Measurements from ENCODE around the gene AKAP10.
"Not testable (repeated sequence)": the region's sequence is repeated elsewhere in the genome, so short reads cannot be mapped to it uniquely, and the experiment has no call there.

AKAP10 gene

DNA sequence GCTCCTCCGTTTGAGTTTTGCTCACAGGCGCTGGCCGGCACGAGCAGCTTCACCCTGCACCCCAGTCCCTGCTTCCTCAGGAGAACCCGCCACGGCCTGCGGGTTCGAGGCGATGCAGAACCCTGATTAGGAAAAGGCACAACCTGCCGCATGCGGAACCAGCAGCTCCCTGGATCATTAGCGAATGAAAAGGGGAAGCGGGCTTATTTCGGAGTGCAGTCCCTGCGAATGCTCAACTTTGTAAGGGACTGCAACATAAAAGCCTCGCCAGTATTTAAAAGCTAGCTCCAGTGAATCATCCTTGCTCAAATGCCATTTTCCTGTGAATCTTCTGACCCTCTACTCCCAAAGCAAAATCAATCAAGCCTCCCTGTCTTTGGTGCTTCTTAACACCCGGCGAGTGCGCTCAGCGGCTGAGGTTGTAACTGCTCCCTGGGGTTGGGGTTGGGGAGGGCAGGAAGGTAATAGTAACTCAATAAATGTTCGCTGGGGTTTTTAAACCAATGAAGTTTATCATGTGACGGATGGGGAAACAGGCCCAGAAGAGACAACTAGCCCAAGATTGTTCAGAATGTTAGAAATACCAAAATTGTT lies 678 bp upstream of the AKAP10 start:
- TF ChIP-seq, protein P1, sequence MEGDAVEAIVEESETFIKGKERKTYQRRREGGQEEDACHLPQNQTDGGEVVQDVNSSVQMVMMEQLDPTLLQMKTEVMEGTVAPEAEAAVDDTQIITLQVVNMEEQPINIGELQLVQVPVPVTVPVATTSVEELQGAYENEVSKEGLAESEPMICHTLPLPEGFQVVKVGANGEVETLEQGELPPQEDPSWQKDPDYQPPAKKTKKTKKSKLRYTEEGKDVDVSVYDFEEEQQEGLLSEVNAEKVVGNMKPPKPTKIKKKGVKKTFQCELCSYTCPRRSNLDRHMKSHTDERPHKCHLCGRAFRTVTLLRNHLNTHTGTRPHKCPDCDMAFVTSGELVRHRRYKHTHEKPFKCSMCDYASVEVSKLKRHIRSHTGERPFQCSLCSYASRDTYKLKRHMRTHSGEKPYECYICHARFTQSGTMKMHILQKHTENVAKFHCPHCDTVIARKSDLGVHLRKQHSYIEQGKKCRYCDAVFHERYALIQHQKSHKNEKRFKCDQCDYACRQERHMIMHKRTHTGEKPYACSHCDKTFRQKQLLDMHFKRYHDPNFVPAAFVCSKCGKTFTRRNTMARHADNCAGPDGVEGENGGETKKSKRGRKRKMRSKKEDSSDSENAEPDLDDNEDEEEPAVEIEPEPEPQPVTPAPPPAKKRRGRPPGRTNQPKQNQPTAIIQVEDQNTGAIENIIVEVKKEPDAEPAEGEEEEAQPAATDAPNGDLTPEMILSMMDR (IDR thresholded peaks at IDR 0.05; ENCODE audit: control insufficient read depth, extremely low read depth, insufficient read depth) = no peak
- no peak for DNase-seq (ENCODE audit: low read depth)
- peak overlapping the region; percentile 97 for H3K4me3 ChIP-seq (ENCODE audit: low read depth, low read length)

DNA sequence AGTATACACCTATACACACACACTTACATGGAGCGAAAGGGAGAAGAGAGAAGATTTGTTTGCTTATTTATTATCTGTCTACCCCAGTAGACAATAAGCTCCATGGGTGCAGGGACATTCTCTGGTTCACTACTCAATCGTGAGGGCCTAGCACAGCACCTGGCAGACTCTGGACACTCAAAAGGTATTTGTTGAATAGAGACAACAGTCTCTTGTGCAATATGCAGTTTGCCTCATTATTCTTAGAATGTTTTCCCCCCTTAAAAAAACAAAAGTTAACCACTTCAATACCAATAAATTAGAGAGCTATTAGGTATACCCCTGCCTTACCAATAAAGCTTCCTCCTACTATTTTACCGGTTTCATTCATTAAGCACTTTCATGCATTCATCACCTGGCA lies 2.0 kb downstream of the AKAP10 start:
- TF ChIP-seq, protein P1 (IDR thresholded peaks at IDR 0.05; ENCODE audit: control insufficient read depth, extremely low read depth, insufficient read depth) = no peak
- no peak overlapping the region for H3K4me3 ChIP-seq (ENCODE audit: low read depth, low read length)
- no peak for DNase-seq (ENCODE audit: low read depth)

DNA sequence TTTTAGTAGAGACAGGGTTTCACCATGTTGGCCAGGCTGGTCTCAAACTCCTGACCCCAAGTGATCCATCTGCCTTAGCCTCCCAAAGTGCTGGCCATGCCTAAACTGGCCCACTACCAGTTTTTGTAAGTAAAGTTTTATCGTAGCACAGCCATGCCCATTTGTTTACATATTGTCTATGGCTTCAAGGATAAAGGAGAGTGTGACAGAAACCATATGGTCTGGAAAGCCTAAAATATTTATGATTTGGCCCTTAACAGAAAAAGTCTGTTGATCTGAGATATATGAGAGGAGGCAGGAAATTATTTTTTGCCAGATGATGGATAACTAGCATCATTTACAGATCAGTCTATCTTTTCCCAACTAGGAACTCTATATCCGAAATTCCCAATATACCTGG lies 4.5 kb downstream of the AKAP10 start:
- no peak overlapping the region for H3K4me3 ChIP-seq (ENCODE audit: low read depth, low read length)

DNA sequence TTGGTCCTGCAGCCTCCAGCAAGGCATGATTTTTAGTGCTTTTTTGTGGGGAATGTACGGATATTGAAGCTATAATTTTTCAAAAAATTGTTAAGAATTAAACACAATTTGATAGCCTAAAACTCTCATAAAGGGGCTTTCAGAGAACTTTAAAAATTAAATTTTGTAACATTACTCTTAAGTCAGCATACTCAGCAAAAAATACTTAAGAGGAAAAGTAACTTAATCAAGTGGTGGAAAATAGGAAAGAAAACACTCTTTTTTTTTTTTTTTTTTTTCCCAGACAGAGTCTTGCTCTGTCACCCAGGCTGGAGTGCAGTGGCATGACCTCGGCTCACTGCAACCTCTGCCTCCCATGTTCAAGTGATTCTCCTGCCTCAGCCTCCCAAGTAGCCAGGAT lies 14.7 kb downstream of the AKAP10 start:
- not testable (repeated sequence) for DNase-seq (ENCODE audit: low read depth); H3K4me3 ChIP-seq (ENCODE audit: low read depth, low read length)

More for the DNA sequence above, 4.5 kb downstream of the AKAP10 start:
- TF ChIP-seq, protein P1 (IDR thresholded peaks at IDR 0.05; ENCODE audit: control insufficient read depth, extremely low read depth, insufficient read depth) = no peak
- DNase-seq (ENCODE audit: low read depth) = no peak

DNA sequence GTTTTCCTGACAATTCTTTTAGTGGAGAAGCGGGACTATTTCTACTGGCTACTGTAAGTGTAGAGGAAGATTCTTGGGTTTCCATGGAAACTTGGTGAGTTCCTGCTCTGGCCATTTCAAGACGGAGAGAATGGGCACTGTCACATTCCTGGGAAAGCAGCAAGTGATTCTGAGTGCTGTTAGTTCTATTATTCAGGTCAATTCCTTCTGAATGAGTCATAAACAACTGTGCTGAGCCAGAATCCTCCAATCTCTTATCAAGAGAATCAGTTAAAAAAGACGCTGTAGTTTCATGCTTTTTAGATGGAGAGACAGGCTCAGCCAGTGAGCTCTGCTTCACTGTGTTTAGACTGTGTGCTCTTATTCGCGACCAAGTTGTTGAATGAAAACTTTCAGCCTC lies 19.6 kb downstream of the AKAP10 start:
- TF ChIP-seq, protein P1 (IDR thresholded peaks at IDR 0.05; ENCODE audit: control insufficient read depth, extremely low read depth, insufficient read depth) = no peak
- DNase-seq (ENCODE audit: low read depth) = no peak

DNA sequence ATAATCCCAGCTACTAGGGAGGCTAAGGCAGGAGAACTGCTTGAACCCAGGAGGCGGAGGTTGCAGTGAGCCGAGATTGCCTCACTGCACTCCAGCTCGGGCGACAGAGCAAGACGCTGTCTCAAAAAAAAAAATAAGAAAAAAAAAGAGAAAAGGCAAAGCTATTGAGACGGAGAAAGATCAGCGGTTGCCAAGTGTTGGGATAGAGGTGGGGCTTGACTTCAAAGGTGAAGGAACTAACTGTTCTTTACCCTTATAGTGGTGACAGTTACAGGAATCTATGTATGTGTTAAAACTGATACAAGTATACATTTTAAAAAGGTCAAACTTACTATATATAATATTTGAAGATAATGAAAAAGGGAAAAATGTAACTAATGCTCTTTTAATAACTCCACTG lies 22.5 kb downstream of the AKAP10 start:
- no peak overlapping the region for H3K4me3 ChIP-seq (ENCODE audit: low read depth, low read length)
- DNase-seq (ENCODE audit: low read depth) = no peak
- TF ChIP-seq, protein P1 (IDR thresholded peaks at IDR 0.05; ENCODE audit: control insufficient read depth, extremely low read depth, insufficient read depth) = no peak

More for the DNA sequence above, 19.6 kb downstream of the AKAP10 start:
- no peak overlapping the region for H3K4me3 ChIP-seq (ENCODE audit: low read depth, low read length)

DNA sequence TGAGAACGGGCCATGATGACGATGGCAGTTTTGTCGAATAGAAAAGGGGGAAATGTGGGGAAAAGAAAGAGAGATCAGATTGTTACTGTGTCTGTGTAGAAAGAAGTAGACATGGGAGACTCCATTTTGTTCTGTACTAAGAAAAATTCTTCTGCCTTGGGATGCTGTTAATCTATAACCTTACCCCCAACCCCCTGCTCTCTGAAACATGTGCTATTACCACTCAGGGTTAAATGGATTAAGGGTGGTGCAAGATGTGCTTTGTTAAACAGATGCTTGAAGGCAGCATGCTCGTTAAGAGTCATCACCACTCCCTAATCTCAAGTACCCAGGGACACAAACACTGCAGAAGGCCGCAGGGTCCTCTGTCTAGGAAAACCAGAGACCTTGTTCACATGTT lies 26.2 kb downstream of the AKAP10 start:
- H3K4me3 ChIP-seq (ENCODE audit: low read depth, low read length); DNase-seq (ENCODE audit: low read depth): not testable (repeated sequence)

DNA sequence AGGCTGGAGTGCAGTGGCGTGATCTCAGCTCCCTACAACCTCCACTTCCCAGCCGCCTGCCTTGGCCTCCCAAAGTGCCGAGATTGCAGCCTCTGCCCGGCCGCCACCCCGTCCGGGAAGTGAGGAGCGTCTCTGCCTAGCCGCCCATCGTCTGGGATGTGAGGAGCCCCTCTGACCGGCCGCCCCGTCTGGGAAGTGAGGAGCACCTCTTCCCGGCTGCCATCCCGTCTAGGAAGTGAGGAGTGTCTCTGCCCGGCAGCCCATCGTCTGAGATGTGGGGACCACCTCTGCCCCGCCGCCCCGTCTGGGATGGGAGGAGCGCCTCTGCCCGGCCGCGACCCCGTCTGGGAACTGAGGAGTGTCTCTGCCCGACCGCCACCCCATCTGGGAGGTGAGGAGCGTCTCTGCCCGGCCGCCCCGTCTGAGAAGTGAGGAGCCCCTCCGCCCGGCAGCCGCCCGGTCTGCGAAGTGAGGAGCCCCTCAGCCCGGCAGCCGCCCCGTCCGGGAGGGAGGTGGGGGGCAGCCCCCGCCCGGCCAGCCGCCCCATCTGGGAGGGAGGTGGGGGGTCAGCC lies 26.9 kb downstream of the AKAP10 start:
- H3K4me3 ChIP-seq (ENCODE audit: low read depth, low read length); DNase-seq (ENCODE audit: low read depth): not testable (repeated sequence)
